GM21737 (cell line): ENCODE data around the gene ADAM33.

Experiments
- ATAC-seq: cut with Tn5 transposase; IDR thresholded peaks from one replicate; pipeline ENCODE4 v1.9.1; 2021; ENCODE audit warnings: mild to moderate bottlenecking, moderate library complexity; ENCODE audit not compliant: unreplicated experiment

The ADAM33 gene

DNA sequence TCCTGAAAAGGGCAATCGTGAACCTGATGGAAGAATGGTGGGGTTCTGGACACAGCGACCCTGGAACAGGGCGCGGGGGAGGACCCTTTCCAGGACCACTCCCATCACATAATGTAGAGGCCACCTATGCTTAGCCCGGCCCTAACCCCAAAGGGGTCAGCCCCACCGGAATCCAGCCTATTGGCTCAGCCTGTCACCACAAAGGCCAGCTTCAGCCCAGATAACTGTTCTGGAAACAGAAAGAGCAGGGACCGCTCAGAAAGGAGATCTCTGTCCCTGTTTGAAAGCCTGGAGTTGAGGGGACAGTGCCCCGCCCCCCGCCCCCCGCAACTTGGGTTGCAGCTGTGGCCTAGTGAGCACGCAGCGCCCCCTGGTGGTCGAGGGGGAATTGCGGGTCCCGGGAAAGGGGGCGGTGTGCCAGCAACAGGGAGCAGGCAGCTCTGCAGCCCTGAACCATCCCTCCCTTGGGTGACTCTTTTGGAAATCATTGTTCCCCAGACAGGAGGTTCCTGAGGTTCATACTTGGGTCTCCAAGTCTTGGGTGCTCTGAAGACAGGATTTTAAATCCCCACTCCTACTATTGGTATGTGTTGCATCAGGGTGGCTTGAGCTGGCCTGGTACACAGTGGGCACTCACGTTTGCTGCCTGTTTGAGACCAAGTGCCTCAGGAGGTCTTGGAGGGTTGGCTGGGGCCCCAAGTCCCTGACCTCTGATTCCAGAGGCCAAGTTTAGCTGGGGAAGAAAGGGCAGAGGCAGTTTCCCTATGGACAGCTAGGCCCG lies 29.1 kb upstream of the ADAM33 start:
- ATAC-seq = no peak

- no peak for ATAC-seq
Observed at GRCh38 chr20:3710011-3710466, 28.2 kb upstream of the ADAM33 start.

DNA sequence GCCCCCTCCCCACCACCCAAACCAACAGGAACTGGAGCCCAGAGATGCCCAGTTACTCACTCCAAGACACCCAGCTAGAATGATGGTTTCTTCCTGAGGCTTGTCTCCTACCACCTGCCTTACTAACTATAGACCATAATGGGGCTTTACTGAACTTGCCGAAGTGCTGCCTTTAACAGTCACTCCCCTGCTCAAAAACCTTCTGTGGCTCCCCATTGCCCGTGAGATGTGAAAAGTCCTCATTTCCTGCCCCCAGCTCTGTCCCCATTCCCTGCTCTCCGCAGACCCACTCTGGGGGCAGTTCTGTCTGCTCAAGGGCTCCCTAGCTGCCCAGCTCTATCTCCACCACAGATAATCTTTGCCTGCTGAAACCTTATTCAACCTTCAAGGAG lies 25.7 kb upstream of the ADAM33 start:
- no peak for ATAC-seq

DNA sequence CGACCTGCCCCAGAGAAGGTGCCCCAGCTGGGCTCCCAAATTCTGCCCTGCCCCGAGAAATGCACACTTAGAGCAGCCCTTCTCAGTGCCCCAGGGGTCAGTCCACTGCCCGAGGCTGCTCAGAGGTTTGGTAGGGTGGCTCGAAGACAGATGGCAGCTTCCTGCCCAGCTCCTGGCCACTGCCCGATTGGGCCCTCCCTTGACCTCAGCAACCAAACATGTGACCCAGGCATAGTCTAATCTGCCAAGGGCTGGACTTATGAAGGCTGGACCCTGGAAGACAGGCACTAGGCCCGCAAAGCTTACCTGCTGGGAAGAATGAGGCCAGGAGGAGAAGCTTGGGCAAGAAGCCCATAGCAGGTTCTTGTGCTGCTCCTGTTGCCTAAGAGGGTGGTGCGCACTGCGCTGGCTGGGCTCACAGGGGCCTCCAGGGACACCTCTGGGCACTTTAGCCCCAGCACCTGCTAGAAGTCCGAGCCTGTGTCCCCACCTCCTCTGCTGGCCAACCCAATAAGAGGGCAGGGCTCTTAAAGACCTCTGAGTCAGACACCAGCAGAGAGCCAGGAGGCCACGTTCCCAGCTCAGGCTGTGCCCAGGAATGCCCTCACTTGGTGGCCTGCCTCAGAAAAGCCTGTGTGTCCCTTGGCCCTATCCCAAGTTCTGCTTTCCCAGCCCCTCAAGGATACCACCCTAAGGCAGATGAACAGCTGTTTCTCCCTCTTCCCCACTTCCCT lies 25.1 kb upstream of the ADAM33 start:
- no peak for ATAC-seq

DNA sequence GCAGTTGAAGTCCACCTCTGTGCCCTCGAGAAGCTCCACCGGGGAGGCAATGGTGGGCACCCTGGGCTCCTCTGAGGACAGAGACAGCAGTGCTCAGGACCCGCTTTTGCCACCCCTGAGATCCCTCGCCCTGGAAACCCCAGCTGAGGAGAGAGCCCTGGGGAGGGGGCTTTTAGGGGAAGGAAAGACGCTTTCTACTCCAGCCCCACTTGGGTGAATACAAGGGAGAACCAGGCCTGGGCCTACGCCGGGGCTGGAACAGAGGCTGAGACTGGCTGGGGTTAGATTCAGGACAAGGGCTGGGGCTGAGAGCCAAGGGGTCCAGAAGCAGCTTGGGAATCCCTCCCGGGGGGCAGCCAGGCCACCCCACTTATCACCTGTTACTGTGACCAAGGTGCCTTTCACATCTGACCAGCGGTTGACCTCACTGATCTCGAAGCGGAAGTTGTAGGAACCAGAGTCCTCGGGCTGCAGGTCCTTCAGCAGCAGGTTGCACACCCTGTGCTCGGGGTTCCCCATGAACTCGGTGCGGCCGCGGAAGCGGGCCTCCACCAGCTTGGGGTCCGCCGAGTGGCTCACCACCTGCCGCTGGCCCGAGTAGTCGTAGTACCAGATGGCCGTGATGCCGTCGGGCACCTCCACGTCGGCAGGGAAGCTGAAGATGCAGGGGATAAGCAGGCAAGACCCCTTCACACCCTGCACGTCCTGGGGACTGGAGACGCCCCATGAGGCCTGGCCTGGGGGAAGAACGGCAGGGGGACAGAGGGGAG lies 24.3 kb upstream of the ADAM33 start:
- ATAC-seq = no peak

DNA sequence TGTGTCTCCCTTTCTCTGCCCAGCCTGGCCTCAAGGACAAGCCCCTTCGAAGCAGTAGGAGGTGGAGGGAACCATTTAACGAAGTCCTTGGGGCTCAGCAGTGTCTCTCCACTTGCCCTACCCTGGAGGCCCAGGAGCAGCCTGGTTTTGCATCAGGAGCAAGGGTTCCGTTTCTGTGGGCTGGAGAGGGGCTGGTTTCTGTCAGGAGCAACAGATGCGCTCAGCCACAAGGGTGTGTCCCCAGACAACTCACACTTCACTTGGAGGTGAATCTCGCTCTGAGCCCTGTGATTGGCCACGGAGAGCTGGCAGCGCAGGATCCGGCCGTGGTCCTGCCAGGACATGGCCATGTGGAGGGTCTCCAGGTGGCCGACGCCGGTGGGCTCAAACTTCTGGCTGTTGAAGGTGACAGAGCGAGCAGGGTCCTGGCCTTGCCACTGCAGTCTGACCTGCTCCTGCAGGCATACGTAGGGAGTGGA lies 23.7 kb upstream of the ADAM33 start:
- no peak for ATAC-seq

DNA sequence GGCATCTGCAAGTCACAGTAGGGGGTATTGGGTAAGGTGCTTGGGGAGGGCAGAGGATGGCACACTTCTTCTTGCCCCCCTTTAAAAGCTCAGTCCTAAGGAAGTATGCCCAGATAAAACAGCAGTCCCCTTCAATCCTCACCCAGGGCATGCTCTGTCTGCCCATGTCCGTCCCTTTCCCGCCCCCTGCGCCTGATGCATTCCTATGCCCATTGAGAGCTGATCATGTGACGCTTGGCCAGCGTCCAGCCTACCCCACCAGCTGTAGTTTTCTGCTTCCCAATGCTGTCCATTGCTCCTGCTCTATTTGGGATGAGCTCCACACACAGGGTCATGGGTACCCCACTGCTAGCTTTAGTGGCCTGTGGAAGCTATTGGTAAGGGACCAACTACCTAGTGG lies 22.3 kb upstream of the ADAM33 start:
- no peak for ATAC-seq

GRCh38 chr20:3702611-3703391 lies 21.0 kb upstream of the ADAM33 start:
- no peak for ATAC-seq

GRCh38 chr20:3701061-3701998 lies 19.5 kb upstream of the ADAM33 start:
- no peak for ATAC-seq

GRCh38 chr20:3699037-3699436 lies 17.2 kb upstream of the ADAM33 start:
- ATAC-seq = no peak

DNA sequence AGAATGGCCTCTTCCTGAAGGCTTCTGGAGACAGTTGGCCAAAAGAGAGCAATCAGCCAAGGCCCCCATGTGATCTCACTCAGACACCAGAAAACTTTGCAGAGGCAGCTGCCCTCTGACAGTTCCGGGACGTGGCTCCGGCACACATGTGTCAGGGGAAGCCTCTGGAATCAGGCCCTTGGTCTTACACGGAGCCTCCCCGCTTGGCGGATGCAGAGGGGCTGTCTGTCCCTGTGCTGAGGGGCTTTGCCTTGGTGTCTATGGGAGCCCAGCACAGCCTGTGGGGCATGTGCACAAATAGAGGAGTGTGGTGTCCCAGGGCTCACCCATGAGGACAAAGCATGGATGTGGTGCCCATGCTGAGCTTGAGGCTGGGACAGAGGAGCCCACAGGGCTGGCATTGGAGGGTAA lies 16.8 kb upstream of the ADAM33 start:
- ATAC-seq = no peak

GRCh38 chr20:3697588-3698305 lies 15.9 kb upstream of the ADAM33 start:
- no peak for ATAC-seq

DNA sequence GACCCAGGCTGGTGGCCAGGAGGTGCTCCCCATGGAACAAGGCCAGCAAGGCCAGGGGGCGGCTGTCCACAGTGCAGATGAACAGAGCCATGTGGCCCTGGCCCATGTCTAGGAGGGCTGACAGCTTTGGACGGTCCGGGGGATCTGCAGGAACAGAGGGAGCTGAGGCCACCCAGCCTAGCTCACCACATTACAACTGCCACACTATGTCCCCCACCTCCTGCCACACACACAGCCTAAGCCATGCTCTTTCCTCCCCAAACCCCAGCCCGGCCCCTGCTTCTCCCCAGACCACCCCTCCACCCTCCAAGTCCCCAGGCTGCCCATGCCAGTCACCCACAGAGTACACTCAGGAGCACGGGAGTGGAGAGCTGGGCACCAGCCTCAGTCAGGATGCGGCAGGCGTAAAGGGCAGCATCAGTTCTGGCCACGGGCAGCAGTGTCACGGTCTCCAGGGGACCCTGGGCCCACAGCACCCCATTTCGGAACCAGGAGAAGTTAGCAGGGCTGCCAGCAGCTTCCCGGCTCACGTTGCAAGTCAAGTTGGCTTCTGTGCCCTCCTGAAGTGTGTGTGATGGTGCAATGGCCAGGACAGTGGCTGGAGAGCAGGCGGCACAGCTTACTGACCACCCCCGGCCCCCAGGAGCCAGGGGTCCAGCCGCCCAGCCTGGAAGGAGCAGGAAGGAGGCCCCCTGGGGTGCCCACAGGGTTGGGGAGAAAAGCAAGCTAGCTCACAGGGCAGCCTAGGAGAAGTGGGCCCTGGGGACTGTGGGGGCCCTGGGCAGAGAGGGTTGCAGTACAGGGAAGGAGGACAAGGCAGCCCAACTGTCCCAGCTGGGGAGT lies 15.2 kb upstream of the ADAM33 start:
- ATAC-seq = no peak

- ATAC-seq = no peak
Observed at GRCh38 chr20:3696200-3696599, 14.4 kb upstream of the ADAM33 start.

- no peak for ATAC-seq
Observed at GRCh38 chr20:3694864-3695263, 13.1 kb upstream of the ADAM33 start.

- no peak for ATAC-seq
Observed at GRCh38 chr20:3693376-3693775, 11.6 kb upstream of the ADAM33 start.

DNA sequence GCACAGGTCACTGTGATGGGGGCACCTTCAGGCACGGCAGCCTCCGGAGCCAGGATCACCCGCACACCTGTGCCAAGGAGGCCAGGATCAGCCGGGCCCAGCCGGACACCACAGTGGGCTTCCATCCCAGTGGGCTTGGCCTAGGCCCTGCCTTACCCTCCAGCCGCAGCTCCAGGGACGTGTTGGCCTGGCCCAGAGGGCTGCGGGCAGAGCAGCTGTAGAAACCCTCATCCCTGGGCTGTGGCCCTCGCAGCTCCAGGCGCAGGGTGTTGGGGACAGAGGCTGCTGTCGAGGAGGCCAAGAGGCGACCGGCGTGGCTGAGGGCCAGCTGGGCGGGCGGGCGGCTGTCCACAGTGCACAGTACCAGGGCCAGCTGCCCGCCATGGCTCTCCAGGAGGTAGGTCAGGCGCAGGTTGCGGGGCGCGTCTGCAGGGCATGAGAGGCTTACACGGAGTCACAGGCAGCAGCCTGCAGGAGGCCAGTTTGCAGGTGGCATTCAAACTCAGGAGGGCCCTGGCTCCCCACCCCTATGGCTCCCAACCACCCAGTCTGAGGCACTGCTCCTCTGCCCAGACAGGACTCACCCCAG lies 11.0 kb upstream of the ADAM33 start:
- no peak for ATAC-seq

- ATAC-seq = no peak
Observed at GRCh38 chr20:3691897-3692296, 10.1 kb upstream of the ADAM33 start.
